Measurements from ENCODE around the gene CCDC170. TPM values are rescaled to one million over a fixed set of nuclear protein-coding genes. Genes with fewer than 3 reads are reported as not detected.

The CCDC170 gene
- total RNA-seq, 1 donor from 2014 or later, result 0.07 TPM

DNA sequence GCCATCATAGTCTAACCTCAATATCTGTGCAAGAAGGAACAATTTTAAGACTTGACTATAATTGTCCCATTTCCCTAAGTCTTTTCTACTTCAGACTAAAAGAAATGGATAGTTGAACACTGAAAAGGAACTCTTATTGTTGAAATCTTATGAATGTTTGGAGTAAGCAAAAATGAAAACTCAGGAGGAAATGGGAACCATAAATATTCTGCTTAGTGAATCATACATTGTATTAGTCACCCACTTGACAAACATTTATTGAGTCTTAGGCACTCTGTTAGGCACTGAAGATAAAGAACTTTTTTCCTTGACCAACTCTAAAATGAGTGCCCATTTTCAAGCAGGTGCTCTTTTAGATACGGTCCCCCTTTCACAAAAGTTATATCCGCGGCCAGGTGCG is 8.7 kb downstream of the CCDC170 start:
- no peaks in the 10 kb centered on the region for H3K4me1 ChIP-seq
- no peaks in the 10 kb centered on the region for H3K79me2 ChIP-seq (ENCODE audit: low read depth)
- Mint-ChIP-seq H3K27me3 (ENCODE audit: insufficient read depth, low read depth) (no peaks in the 10 kb centered on the region), H3K4me1 (peaks cover 3% of the 10 kb centered on the region), H3K36me3 (no peaks in the 10 kb centered on the region), H3K4me3 (no peak overlapping the region), H3K27ac (no peak overlapping the region), H3K9me3 (no peaks in the 10 kb centered on the region)
- H3K27me3 ChIP-seq, result no peaks in the 10 kb centered on the region
- H3K9ac ChIP-seq, result no peak overlapping the region
- no peaks in the 10 kb centered on the region for H3K9me3 ChIP-seq (ENCODE audit: low read depth)
- TF ChIP-seq EZH2 (IDR thresholded peaks at IDR 0.05) (no peak), EZH2phosphoT487 (IDR thresholded peaks at IDR 0.05) (no peak)
- TF ChIP-seq, protein P1, sequence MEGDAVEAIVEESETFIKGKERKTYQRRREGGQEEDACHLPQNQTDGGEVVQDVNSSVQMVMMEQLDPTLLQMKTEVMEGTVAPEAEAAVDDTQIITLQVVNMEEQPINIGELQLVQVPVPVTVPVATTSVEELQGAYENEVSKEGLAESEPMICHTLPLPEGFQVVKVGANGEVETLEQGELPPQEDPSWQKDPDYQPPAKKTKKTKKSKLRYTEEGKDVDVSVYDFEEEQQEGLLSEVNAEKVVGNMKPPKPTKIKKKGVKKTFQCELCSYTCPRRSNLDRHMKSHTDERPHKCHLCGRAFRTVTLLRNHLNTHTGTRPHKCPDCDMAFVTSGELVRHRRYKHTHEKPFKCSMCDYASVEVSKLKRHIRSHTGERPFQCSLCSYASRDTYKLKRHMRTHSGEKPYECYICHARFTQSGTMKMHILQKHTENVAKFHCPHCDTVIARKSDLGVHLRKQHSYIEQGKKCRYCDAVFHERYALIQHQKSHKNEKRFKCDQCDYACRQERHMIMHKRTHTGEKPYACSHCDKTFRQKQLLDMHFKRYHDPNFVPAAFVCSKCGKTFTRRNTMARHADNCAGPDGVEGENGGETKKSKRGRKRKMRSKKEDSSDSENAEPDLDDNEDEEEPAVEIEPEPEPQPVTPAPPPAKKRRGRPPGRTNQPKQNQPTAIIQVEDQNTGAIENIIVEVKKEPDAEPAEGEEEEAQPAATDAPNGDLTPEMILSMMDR (IDR thresholded peaks at IDR 0.05), result no peak
- no peak overlapping the region for H3K27ac ChIP-seq
- H3F3A ChIP-seq (ENCODE audit: low read depth), result no peaks in the 10 kb centered on the region
- DNase-seq (ENCODE audit: low spot score), result no peak
- no peak overlapping the region for H2AFZ ChIP-seq (replicated peaks)
- H3K4me2 ChIP-seq, result no peak overlapping the region
- H3K4me3 ChIP-seq, result no peak overlapping the region
- H3K36me3 ChIP-seq, result no peaks in the 10 kb centered on the region
- no peaks in the 10 kb centered on the region for H4K20me1 ChIP-seq (ENCODE audit: low read depth)

DNA sequence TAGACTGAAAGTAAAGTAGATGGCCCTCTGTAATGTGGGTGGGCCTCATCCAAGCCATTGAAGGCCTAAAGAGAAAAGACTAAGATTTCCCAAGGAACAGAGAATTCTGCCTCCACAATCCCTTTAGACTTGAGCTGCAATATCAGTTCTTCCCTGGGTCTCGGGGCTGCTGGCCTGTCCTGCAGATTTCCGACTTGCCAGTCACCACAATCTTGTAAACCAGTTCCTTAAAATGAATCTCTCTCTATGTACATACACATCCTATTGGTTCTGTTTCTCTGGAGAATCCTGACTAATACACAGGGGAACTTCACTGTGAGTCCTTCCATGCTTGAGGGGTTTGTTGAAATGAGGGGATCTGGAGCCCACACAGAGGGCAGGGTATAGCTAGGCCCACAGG is 12.9 kb downstream of the CCDC170 start:
- Histone ChIP-seq H3K36me3 (no peaks in the 10 kb centered on the region), H3F3A (ENCODE audit: low read depth) (no peaks in the 10 kb centered on the region), H2AFZ (replicated peaks) (peak overlapping the region; percentile 36), H4K20me1 (ENCODE audit: low read depth) (no peaks in the 10 kb centered on the region), H3K4me3 (no peak overlapping the region), H3K4me1 (no peaks in the 10 kb centered on the region), H3K27ac (no peak overlapping the region), H3K9ac (no peak overlapping the region), H3K27me3 (no peaks in the 10 kb centered on the region), H3K4me2 (no peak overlapping the region), H3K79me2 (ENCODE audit: low read depth) (no peaks in the 10 kb centered on the region), H3K9me3 (ENCODE audit: low read depth) (no peaks in the 10 kb centered on the region)
- Mint-ChIP-seq H3K27ac (no peak overlapping the region), H3K4me3 (no peak overlapping the region), H3K4me1 (peaks cover 1% of the 10 kb centered on the region), H3K27me3 (ENCODE audit: insufficient read depth, low read depth) (no peaks in the 10 kb centered on the region), H3K9me3 (no peaks in the 10 kb centered on the region), H3K36me3 (no peaks in the 10 kb centered on the region)
- DNase-seq (ENCODE audit: low spot score), result no peak
- TF ChIP-seq, protein P1 (IDR thresholded peaks at IDR 0.05), result no peak
- no peak for TF ChIP-seq EZH2 (IDR thresholded peaks at IDR 0.05)
- TF ChIP-seq EZH2phosphoT487 (IDR thresholded peaks at IDR 0.05), result no peak

DNA sequence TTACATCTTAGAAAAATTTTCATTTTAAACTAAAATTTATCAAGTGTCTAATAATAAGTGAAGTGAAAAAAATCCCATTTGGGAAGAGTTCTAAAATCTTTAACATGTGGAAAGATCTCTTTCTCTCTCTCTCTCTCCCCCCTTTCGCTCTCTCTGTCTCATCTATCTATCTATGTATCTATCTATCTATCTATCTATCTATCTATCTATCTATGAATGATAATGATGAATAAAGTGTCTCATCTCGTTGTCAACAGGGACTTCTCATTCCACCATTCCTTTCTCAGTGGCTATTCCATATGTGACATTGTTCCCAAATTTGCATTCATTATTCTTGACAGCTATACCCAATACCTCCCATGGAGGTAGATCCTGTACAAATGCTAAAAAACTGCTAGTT is 15.2 kb downstream of the CCDC170 start:
- H3K9me3 ChIP-seq (ENCODE audit: low read depth), result no peaks in the 10 kb centered on the region
- no peak overlapping the region for H3K27ac ChIP-seq
- no peaks in the 10 kb centered on the region for H3K36me3 ChIP-seq
- no peak overlapping the region for H3K4me3 ChIP-seq
- H3K79me2 ChIP-seq (ENCODE audit: low read depth), result no peaks in the 10 kb centered on the region
- Mint-ChIP-seq H3K27me3 (ENCODE audit: insufficient read depth, low read depth) (no peaks in the 10 kb centered on the region), H3K4me3 (no peak overlapping the region), H3K36me3 (no peaks in the 10 kb centered on the region), H3K27ac (no peak overlapping the region), H3K9me3 (no peaks in the 10 kb centered on the region), H3K4me1 (no peaks in the 10 kb centered on the region)
- H2AFZ ChIP-seq (replicated peaks), result no peak overlapping the region
- H3K4me1 ChIP-seq, result no peaks in the 10 kb centered on the region
- H3K4me2 ChIP-seq, result no peak overlapping the region
- no peak overlapping the region for H3K9ac ChIP-seq
- no peak for TF ChIP-seq EZH2phosphoT487 (IDR thresholded peaks at IDR 0.05)
- no peak for TF ChIP-seq EZH2 (IDR thresholded peaks at IDR 0.05)
- no peaks in the 10 kb centered on the region for H3F3A ChIP-seq (ENCODE audit: low read depth)
- no peaks in the 10 kb centered on the region for H3K27me3 ChIP-seq
- no peaks in the 10 kb centered on the region for H4K20me1 ChIP-seq (ENCODE audit: low read depth)
- no peak for DNase-seq (ENCODE audit: low spot score)

DNA sequence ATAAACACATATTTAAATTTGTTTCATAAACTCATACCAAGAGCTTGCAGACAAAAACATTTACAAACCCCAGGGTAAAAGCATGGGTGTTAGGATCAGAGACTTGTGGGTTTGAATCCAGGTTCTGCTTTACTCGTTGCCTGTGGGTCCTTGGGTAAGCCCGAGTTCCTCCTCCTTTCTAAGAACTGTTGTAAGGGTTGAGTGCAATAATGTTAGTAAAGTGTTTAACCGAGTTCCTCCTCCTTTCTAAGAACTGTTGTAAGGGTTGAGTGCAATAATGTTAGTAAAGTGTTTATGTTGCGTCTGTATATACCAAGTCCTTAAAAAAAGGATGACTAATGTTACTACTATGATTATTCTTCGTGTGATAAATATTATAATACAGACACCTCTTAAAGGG is 18.7 kb downstream of the CCDC170 start:
- no peak overlapping the region for H2AFZ ChIP-seq (replicated peaks)
- no peak overlapping the region for H3K4me3 ChIP-seq
- Mint-ChIP-seq H3K27ac (no peak overlapping the region), H3K4me3 (no peak overlapping the region), H3K27me3 (ENCODE audit: insufficient read depth, low read depth) (peaks cover 2% of the 10 kb centered on the region), H3K36me3 (no peaks in the 10 kb centered on the region), H3K9me3 (peaks cover 3% of the 10 kb centered on the region), H3K4me1 (no peaks in the 10 kb centered on the region)
- H3K4me1 ChIP-seq, result no peaks in the 10 kb centered on the region
- no peaks in the 10 kb centered on the region for H3K27me3 ChIP-seq
- no peak overlapping the region for H3K27ac ChIP-seq
- no peaks in the 10 kb centered on the region for H4K20me1 ChIP-seq (ENCODE audit: low read depth)
- no peak overlapping the region for H3K9ac ChIP-seq
- H3F3A ChIP-seq (ENCODE audit: low read depth), result no peaks in the 10 kb centered on the region
- no peaks in the 10 kb centered on the region for H3K79me2 ChIP-seq (ENCODE audit: low read depth)
- no peak for DNase-seq (ENCODE audit: low spot score)
- no peak for TF ChIP-seq EZH2 (IDR thresholded peaks at IDR 0.05)
- no peak overlapping the region for H3K4me2 ChIP-seq
- no peaks in the 10 kb centered on the region for H3K9me3 ChIP-seq (ENCODE audit: low read depth)
- H3K36me3 ChIP-seq, result no peaks in the 10 kb centered on the region

Data from neural progenitor cell (in vitro differentiated cells).